ENCODE measurements around the gene ARL6IP5. TPM values are rescaled to one million over a fixed set of nuclear protein-coding genes. Genes with fewer than 3 reads are reported as not detected.

The ARL6IP5 gene
- total RNA-seq, 3 donors from 2014 or later (not counting 1 experiment from before 2014, with no cell fraction given): 98.1 to 132 (median 105) TPM

GRCh38 chr3:69116897-69117296 is 32.2 kb downstream of the ARL6IP5 start:
- Histone ChIP-seq H3K4me3 (ENCODE audit: low read length) (no peak overlapping the region), H3K36me3 (ENCODE audit: control insufficient read depth, insufficient read depth, low read length) (no peaks in the 10 kb centered on the region), H3K4me1 (ENCODE audit: control insufficient read depth, insufficient read depth, low read length) (no peaks in the 10 kb centered on the region), H3K27ac (ENCODE audit: low read length) (no peak overlapping the region), H3K27me3 (ENCODE audit: control insufficient read depth, insufficient read depth, low read length) (no peaks in the 10 kb centered on the region), H3K9me3 (ENCODE audit: control insufficient read depth, insufficient read depth, low read length) (no peaks in the 10 kb centered on the region)
- no peak for DNase-seq
- WGBS (ENCODE audit: insufficient coverage): 93% methylated on average over 2 of the region's 3 CpGs
- Mint-ChIP-seq H3K4me3 (no peak overlapping the region), H3K9me3 (no peaks in the 10 kb centered on the region), H3K27ac (no peak overlapping the region), H3K4me1 (peaks cover 0 to 5% of the 10 kb centered on the region in 2 donors), H3K36me3 (no peaks in the 10 kb centered on the region), H3K27me3 (ENCODE audit: low read depth in 2 of 2) (no peaks in the 10 kb centered on the region)
- TF ChIP-seq, protein P1, sequence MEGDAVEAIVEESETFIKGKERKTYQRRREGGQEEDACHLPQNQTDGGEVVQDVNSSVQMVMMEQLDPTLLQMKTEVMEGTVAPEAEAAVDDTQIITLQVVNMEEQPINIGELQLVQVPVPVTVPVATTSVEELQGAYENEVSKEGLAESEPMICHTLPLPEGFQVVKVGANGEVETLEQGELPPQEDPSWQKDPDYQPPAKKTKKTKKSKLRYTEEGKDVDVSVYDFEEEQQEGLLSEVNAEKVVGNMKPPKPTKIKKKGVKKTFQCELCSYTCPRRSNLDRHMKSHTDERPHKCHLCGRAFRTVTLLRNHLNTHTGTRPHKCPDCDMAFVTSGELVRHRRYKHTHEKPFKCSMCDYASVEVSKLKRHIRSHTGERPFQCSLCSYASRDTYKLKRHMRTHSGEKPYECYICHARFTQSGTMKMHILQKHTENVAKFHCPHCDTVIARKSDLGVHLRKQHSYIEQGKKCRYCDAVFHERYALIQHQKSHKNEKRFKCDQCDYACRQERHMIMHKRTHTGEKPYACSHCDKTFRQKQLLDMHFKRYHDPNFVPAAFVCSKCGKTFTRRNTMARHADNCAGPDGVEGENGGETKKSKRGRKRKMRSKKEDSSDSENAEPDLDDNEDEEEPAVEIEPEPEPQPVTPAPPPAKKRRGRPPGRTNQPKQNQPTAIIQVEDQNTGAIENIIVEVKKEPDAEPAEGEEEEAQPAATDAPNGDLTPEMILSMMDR (IDR thresholded peaks at IDR 0.05): no peak
- intact Hi-C loops (cut with micrococcal nuclease): no loop called here
- no peak for ATAC-seq

- DNase-seq: no peak
- Histone ChIP-seq H3K9me3 (ENCODE audit: control insufficient read depth, insufficient read depth, low read length) (no peaks in the 10 kb centered on the region), H3K27me3 (ENCODE audit: control insufficient read depth, insufficient read depth, low read length) (no peaks in the 10 kb centered on the region), H3K4me3 (ENCODE audit: low read length) (no peak overlapping the region), H3K4me1 (ENCODE audit: control insufficient read depth, insufficient read depth, low read length) (no peaks in the 10 kb centered on the region), H3K27ac (ENCODE audit: low read length) (no peak overlapping the region), H3K36me3 (ENCODE audit: control insufficient read depth, insufficient read depth, low read length) (no peaks in the 10 kb centered on the region)
- WGBS (ENCODE audit: insufficient coverage): 96% methylated on average over 12 of the region's 12 CpGs
- Mint-ChIP-seq H3K4me3 (no peak overlapping the region), H3K27me3 (ENCODE audit: low read depth in 2 of 2) (no peaks in the 10 kb centered on the region), H3K36me3 (no peaks in the 10 kb centered on the region), H3K9me3 (no peaks in the 10 kb centered on the region), H3K27ac (no peak overlapping the region), H3K4me1 (peaks cover 0 to 5% of the 10 kb centered on the region in 2 donors)
- intact Hi-C loops (cut with micrococcal nuclease): no loop called here
- TF ChIP-seq, protein P1 (IDR thresholded peaks at IDR 0.05): no peak
- no peak for ATAC-seq
Observed at GRCh38 chr3:69118555-69118954, 33.8 kb downstream of the ARL6IP5 start.

DNA sequence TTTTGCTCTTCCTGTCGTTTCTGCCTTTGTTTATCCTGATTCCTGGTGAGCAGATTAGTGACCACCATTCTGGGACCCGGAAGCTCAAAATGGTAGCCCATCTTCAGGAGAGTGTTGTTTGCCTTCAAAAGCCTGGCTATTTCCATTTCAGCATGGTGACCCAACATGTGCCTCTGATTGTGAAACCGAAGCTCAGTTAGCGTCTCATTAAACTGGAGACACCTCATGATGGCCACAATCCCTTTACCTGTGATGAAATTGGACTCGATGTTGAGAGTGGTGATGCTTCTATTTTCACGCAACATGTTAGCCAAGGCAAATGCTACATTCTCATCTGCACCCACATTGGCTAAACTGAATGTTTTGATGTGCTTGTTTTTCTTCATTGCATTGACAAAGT is 34.4 kb downstream of the ARL6IP5 start:
- Histone ChIP-seq H3K4me1 (ENCODE audit: control insufficient read depth, insufficient read depth, low read length) (no peaks in the 10 kb centered on the region), H3K4me3 (ENCODE audit: low read length) (no peak overlapping the region), H3K27me3 (ENCODE audit: control insufficient read depth, insufficient read depth, low read length) (no peaks in the 10 kb centered on the region), H3K36me3 (ENCODE audit: control insufficient read depth, insufficient read depth, low read length) (no peaks in the 10 kb centered on the region), H3K9me3 (ENCODE audit: control insufficient read depth, insufficient read depth, low read length) (no peaks in the 10 kb centered on the region), H3K27ac (ENCODE audit: low read length) (no peak overlapping the region)
- Mint-ChIP-seq H3K4me3 (no peak overlapping the region), H3K4me1 (peaks cover 0 to 5% of the 10 kb centered on the region in 2 donors), H3K36me3 (no peaks in the 10 kb centered on the region), H3K9me3 (no peaks in the 10 kb centered on the region), H3K27ac (no peak overlapping the region), H3K27me3 (ENCODE audit: low read depth in 2 of 2) (no peaks in the 10 kb centered on the region)
- intact Hi-C loops (cut with micrococcal nuclease): no loop called here
- ATAC-seq (no peak), DNase-seq (no peak)
- WGBS (ENCODE audit: insufficient coverage): 91% methylated on average over 6 of the region's 6 CpGs
- TF ChIP-seq, protein P1 (IDR thresholded peaks at IDR 0.05): no peak

DNA sequence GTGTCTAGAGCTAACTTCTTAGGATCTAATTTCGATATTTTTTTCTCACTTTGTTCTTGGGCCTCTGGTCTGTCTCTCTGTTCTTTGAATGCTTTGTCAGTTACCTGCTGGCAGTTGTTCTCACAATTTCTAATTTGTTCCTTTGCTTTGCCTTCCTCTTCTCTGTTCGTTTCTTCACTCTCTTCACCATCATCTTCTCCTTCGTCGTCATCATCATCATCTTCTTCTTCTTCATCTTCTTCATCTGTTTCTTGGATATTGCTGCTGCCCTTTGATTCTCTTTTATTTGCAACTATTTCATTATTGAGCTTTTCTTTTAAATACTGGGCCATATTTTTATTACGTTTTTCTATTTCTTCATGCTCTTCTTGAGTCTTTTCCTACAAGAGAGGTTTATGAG is 34.9 kb downstream of the ARL6IP5 start:
- no peak overlapping the region for H3K27ac Mint-ChIP-seq
- DNase-seq (no peak), ATAC-seq (no peak)
- peaks cover 0 to 5% of the 10 kb centered on the region in 2 donors for H3K4me1 Mint-ChIP-seq
- Histone ChIP-seq H3K4me1 (ENCODE audit: control insufficient read depth, insufficient read depth, low read length) (no peaks in the 10 kb centered on the region), H3K36me3 (ENCODE audit: control insufficient read depth, insufficient read depth, low read length) (no peaks in the 10 kb centered on the region), H3K27ac (ENCODE audit: low read length) (no peak overlapping the region), H3K9me3 (ENCODE audit: control insufficient read depth, insufficient read depth, low read length) (no peaks in the 10 kb centered on the region), H3K4me3 (ENCODE audit: low read length) (no peak overlapping the region), H3K27me3 (ENCODE audit: control insufficient read depth, insufficient read depth, low read length) (no peaks in the 10 kb centered on the region)
- no peak overlapping the region for H3K4me3 Mint-ChIP-seq
- no peaks in the 10 kb centered on the region for H3K27me3 Mint-ChIP-seq (ENCODE audit: low read depth in 2 of 2)
- H3K36me3 Mint-ChIP-seq: no peaks in the 10 kb centered on the region
- TF ChIP-seq, protein P1 (IDR thresholded peaks at IDR 0.05): no peak
- WGBS (ENCODE audit: insufficient coverage): 90% methylated on average over 4 of the region's 5 CpGs
- no peaks in the 10 kb centered on the region for H3K9me3 Mint-ChIP-seq
- intact Hi-C loops (cut with micrococcal nuclease): no loop called here
